HG03575 (cell line): Measurements from ENCODE around the gene LPP.

Experiments used
- ATAC-seq: cut with Tn5 transposase; IDR thresholded peaks from one replicate; pipeline ENCODE4 v1.9.1; 2021; ENCODE audit not compliant: unreplicated experiment, insufficient number of reproducible peaks, low FRiP score; ENCODE audit errors: extremely low read depth

The LPP gene

DNA sequence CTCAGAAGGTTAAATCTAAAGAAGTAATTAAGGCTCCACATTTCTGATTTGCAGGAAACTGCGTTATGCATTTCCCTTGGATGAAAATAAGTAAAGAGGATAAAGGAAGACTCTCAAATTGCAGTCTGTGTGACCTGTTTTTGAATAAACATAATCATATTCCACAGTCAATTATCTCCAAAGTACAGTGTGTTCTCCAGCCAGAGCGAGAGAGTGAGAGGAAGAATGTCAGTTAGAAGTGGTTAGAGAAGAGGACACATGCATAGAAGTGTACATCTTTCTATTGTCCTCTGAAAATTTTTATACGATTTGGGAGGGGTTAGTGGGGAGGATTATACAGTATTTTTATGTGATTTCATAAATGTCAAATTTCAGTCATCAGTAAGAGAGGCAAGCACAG is 487.1 kb downstream of the LPP start:
- ATAC-seq = no peak

DNA sequence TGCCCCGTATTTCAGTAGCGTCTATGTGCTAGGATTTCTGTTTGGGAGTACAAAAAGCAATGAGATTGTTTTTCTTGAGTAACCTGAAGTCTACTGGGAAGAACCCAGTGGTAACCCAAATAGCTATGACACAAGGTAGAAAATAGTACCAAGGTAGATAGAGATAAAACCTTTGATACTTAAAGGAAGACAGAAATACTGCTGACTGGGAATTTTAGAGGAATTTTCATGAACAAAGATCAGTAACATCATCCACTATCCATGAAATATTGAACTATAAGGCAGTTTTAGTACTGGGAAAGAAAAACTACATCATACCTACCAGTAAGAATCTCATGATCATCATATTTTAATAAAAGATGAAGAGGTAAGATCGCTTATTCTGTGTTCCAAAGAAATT is 489.8 kb downstream of the LPP start:
- no peak for ATAC-seq

DNA sequence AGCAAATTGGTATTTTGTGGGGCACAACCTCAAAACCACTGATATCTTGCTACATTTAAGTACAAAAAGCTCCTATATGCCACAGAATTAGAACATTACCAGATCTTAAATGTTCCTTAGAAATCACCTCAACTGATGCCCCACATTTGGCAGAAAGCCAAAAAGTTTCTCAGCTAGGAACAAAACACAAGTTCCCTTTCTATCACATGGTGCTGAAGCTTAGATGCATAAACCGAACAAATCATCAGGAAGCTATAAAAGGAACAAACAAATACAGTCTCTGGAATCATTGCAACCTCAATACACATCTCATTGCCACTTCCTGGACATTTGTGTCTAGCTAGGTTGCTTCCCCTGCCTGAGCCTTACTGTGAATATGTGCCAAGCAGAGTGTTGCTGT is 492.6 kb downstream of the LPP start:
- no peak for ATAC-seq

DNA sequence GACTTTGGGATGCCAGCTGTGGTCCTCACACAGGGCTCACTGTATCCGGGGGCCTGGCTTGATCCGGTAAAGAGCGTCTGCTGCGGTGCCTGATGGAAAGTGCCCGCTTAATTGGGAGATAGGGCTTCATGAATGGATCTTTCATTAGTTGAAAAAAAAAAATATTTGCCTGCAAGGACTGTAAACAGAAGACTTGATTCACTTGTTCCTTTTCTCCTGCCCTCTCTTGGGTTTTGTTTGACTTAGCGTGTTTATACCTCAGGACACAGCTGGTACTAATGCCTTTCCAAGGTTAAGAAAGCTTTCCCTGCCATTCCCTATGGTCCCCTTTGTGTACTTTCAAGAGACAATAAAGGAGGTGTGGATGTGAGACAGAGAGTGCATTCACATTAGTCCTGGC is 493.3 kb downstream of the LPP start:
- ATAC-seq = no peak

DNA sequence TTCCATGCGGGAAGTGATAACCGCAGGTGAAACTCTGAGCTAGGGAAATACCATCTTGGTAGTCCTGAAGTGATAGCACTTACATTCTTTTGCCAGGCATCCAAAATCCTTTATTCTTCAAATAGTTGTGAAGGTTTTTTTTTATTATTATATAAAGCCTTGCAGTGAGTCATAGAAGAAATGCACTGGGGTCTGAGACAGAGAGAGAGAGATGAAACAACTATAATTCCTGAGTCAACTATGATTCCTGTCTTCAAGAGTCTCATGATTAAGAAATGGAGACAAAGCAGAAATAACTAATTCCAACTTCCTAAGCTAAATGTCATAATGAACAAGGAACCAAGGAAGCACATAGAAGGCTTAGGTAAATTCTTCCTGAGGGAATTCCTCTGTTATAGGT is 495.6 kb downstream of the LPP start:
- ATAC-seq = no peak

DNA sequence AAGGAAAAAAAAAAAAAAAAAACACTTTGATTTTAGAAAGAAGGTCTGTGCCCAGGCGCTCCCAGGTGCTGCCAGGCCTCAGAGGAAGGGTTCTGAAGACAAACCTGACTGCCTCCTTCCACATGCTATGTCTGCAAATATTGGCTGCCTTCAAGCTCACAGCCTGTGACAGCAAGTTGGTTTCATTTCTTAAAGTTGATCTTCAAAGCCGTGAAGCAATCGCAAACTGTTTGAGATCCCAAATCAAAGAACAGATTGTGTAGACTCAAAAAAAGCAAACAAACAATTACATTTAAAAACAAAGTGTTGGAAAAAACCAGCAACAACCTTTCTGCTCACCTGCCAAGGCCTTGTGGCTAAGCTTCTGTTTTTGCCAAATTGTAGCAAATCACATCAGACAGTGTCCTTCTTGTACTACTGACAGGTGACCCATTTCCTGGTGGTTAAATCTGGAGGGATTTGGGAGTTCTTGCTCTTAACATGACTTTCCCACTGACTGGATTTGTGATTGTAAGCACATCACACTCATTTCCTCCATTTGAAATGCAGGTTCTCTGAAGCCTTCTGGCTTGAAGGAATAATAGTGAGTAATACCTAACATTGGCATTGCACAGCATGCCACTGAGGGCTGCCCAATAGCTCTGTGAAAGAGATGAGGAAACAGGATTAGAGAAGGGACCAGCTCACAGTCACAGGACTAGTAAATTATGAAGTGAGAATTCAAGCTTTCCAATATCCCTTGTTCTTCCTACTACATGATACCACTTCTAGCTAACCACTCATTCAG is 502.4 kb downstream of the LPP start:
- ATAC-seq = no peak

DNA sequence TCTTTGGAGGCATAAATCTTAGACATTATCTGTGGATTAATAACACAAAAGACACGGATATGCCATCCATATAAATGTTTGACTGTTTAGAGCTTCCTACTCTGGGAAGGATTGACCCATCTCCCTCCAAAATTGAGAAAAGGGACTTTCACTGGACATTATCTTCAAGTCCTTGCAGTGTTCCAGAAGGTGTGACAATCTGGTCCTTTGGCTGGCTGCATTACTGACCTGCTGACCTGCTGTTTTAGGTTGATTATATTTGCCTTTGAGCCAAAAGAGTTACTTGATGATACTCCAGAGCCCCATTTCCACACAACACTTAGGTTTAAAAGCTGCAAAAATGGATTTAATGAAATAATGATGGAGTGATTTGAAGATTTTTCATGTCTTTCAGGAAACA is 504.6 kb downstream of the LPP start:
- ATAC-seq = no peak

DNA sequence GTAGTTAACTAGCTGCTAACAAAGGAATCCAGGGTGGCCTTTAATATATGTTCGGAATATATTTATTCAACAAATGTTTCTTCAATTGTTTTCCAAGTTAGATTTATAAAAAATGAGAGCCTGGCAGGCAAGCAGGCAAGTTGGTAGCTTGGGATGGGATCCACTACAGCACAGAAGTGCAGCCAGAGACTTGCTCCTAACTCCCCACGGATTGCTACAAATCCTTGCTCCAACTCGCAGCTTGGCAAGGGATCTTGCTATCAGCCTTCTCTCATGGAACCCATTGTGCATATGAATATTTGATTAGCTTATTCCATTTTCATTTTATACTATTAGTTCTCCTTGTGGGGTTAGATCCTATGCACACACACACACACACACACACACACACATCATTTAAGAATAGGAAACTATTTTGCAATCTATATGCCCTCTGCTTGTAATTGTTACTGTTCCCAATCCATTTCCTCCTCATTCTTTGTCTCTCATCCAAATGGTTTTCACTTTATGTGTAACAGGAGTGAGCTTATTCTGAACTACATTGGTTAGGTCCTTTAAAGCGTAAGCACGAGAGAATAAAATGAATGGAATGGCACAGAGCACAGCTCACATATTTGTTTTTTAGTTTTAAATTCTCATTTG is 505.6 kb downstream of the LPP start:
- no peak for ATAC-seq

DNA sequence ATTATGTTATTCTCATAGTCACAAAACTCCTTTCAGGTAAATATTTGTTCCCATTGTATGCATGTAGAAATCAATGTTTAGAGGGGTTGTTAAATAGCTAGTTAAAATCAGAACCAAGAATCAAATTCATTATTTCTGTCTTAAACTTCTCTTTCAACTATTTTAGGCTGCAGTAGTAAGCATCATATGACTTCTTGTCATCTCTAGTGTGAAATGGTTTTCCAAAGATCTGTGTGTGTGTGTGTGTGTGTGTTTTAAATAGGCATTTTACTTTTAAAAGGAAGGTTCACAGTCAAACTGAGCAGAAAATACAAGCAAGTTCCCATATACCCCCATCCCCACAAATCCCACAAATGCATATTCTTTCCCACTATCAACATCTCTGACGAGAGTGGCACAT is 506.5 kb downstream of the LPP start:
- no peak for ATAC-seq

DNA sequence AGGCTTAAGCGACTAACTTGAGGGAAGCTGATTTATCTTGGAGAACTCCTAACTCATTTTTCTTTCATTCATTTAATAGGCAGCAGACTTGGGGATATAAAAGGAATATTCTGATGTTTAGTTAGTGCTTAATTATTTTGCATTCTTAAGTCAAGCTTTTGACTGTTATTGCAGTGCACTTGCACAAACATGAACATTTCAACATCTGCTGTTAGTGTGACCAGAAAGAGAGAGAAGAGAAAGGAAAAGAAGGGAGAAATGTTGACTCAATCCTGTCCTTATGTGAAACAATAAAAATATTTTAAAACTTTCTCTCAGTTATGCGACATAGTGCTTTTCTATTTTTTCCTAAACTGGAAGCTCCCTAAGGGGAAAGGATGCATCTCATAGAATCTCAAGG is 507.8 kb downstream of the LPP start:
- ATAC-seq = no peak

DNA sequence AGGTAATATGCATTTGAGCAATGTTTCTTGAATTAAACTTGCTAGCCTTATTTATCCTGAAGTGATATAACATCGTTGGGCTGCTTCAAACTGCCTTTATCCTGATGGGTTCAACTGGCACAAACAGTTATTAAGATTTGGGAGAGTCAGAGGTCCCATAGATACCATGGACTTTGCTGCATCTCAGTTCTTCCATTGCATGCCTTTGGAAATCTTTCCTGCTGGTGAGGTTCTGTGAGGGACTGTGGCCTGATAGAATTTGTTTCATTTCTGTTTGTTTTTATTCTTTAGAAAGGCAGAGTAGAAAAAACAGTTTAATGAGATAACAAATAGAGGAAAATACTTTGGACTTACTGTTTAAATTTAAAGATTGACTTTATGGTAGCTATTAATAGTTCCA is 508.3 kb downstream of the LPP start:
- no peak for ATAC-seq

DNA sequence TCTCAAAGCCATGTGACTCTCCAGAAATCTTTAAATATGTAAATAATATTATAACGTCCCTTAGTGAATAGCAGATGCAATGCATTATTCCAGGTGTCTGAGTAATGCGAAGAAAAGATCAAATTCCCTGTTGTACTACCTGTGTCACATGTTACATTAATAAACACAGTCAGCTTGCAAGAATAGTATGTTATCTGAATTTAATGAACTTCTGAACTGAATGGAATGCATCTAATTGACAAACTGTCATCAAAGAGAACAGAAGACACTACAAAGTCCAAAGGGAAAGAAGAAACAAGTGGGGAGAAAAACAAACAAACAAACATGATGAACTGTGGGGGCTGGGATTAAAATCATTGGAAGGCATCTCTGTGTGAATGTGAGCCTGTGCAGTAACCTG is 508.8 kb downstream of the LPP start:
- ATAC-seq = no peak

DNA sequence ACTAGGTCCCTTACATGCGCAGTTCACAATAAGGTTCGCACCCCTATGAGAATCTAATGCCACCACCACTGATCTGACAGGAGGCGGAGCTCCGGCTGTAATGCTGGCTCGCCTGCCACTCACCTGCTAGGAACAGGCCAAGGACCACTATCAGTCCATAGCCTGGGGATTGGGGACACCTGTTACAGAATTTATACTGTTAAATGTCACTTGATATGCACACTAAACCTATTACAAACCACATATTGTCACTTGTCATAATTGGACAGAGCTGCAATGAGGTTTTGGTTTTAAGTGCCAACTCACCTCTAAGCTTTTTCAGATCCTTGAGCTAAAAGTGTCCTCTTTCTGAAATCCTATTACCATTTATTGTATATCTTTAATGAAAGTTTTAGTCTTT is 509.9 kb downstream of the LPP start:
- ATAC-seq = no peak

DNA sequence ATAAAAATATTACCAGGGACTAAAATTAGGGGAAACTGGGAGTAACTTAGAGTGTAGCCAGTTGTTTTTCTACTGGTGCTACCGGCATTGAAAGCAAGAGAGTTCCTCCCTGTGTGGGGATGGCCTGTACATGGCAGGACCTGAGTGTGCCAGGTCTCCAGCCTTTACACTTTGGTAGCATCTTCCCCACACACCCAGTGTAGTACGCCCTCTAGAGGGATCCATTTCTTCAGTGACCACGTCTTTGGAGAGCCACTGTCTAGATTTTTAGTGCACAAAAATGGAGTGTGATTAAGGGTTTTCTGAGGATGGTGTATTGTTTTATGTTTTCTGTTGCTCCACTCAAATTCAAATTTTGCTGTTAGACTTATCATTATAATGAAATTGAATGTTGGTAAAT is 510.8 kb downstream of the LPP start:
- ATAC-seq = no peak

DNA sequence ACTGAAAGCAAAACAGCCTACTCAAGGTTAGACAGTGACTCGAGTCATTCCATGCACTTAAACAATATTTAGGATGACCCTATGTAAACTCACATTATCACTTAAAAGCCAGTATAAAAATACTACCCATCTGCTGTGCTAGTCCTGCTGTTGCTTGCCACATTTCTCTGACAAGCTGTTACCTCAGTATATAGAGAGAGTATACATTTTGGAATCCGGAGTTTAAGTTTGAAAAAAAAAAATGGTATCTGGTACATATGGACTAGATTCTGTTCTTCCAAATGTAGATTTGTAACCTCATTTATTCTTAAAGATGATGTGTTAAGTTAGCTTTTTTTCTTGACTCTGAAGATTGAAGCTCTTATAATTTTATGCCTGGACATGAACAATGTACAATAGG is 514.0 kb downstream of the LPP start:
- ATAC-seq = no peak

DNA sequence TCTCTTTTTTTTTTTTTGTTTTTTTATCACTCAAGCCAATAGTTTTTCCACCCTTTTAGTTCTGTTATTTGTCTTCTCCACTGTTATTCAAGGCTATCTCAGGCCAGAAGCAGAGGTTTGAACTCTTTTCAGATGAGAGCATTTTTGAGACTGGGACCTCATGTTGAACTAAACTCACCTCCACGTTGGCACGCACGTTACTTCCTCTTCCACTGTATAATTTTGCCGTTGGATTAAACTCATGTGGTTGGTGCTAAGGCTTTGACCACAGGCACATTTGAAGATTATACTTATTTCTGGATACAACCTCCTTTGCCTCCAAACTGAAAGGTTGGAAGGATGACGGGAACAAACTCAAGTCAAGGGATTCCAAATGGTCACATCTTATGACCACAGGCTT is 516.5 kb downstream of the LPP start:
- no peak for ATAC-seq

DNA sequence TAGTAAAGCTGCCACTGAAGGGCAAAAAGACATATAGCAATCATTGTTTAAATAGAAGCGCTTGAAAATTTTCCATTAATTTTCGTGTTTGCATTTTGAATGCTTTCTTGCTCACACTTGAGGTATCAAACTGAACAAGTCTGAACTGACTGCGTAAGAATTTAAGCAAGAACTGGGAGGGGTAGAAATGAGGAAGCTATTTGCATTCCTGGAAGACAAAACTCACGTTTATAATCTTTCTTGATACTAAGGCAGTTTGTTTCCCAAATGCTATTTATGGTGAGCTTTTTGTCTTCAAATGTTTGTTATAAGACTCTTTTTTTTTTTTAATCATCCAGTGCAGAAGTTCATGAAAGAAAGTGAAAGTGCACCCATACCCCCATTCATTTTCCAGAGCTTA is 518.0 kb downstream of the LPP start:
- no peak for ATAC-seq

DNA sequence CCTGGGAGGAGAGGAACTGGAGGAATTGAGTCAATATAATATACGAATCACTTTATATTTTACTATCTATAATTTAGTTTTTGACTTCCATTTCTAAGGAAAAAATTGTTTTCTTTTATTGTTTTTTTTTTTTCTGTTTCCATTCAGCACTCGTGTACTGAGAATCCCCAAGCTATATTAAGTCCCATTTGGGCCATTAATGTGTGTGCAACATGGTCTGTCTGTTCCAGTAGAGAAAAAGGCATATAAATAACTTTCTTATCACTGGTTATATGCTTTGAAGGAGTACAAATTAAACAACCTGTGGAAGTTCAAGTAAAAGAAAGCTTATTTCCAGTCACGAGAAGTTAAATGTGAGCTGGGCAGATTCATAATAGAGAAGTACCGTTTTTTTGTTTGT is 518.9 kb downstream of the LPP start:
- ATAC-seq = no peak

DNA sequence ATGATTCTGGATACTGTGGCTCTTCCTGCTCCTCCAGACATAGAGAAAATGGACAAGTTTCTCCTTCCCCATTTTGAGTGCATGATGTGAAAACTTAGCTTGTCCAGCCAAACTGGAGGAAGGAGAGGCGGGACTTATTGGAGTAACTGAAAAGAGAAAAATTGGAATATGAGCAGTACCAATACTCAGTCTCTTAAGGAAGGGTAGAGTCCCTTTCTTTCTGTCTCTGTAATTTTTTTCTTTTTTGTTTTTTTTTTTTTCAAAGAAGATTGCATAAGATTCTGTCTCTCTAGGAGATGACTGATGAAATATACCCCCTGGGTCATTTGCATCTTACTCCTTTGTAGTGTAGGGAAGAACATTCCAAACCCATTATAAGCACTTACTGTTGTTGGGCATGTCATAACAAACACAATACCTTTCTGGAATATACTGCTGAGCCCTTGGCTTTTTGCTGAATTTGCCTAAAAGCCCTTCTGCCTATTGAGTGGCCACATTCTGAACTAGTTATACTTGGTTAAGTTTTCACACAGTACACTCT is 519.8 kb downstream of the LPP start:
- no peak for ATAC-seq

DNA sequence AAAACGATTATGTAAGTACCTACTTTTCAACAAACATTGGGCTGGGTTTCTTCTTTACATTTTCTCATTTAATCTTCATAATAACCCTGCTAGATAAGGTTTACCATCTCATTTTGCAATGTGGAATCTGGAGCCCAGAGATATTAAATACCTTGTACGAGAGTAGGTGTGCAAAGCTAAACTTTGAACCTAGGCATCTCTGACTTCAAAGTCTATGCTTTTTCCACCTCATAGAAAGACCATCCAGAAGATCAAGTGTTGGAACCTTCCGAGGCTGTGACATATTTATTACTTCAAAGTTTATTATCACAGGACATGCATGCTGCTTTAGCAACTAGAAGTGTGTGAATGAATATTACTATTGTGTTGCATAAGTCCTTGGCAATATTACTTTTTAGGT is 520.6 kb downstream of the LPP start:
- ATAC-seq = no peak

DNA sequence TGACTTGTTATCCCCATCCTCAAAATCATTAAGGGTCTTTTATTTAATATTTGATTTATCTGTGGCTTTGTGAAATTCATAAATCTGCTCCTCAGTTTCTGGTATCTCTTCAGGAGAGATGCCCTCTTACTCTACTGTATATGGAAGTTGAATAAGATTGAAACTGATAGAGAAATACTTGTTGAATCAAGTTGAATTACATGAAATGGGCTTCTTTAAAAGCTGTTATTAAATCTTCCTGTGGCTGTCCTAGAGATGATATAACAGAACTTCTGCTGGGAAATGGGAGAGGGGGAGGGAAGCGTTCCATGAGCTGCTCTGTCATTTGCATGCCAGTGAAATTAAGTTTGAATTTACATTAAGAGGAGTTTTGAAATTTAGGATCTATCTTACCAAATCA is 523.4 kb downstream of the LPP start:
- ATAC-seq = no peak
